HepG2 (cell line): ENCODE results near the gene LIMS2. TPM values are rescaled to one million over a fixed set of nuclear protein-coding genes. Genes with fewer than 3 reads are reported as not detected.

Experiments
- ARID3A ChIP-seq: IDR thresholded peaks from 2 replicates; pipeline ENCODE4 v1.6.1; 2012; ENCODE audit warnings: low read depth, low read length, improper control_type of control experiment
- BRD4 ChIP-seq: sonication (generic); formaldehyde crosslinking; IDR thresholded peaks from 2 replicates; pipeline ENCODE4 v1.4.0; 2020; ENCODE audit warnings: missing genetic modification reagents
- CBX1 ChIP-seq: IDR thresholded peaks from one replicate; pipeline ENCODE4 v1.6.1; 2016; ENCODE audit warnings: antibody characterized with exemption, low read depth
- FOXC1 ChIP-seq: sonication (generic); formaldehyde crosslinking; IDR thresholded peaks from 2 replicates; pipeline ENCODE4 v1.8.0; 2022; ENCODE audit warnings: mild to moderate bottlenecking, missing genetic modification reagents, borderline replicate concordance
- GPBP1L1 ChIP-seq: sonication (generic); formaldehyde crosslinking; IDR thresholded peaks from 2 replicates; pipeline ENCODE4 v1.5.0; 2020; ENCODE audit warnings: mild to moderate bottlenecking, missing genetic modification reagents
- HCFC1 ChIP-seq: fragments of 150-350 bp; IDR thresholded peaks from 2 replicates; pipeline ENCODE4 v1.6.1; 2014; ENCODE audit warnings: low read depth, low read length
- IRF9 ChIP-seq: sonication (generic); formaldehyde crosslinking; IDR thresholded peaks from 2 replicates; pipeline ENCODE4 v1.8.0; 2022; ENCODE audit warnings: missing genetic modification reagents, mild to moderate bottlenecking, borderline replicate concordance
- MAZ ChIP-seq, 2 experiments: sonication (generic) in 1 of 2; formaldehyde crosslinking in 1 of 2; IDR thresholded peaks; 2 replicates each; pipeline versions ENCODE4 v1.5.0 to v1.6.1; 2012 to 2020; ENCODE audit warnings: low read depth in 2 of 2, mild to moderate bottlenecking in 2 of 2, borderline replicate concordance in 1 of 2, improper control_type of control experiment in 1 of 2, low read length in 1 of 2, missing genetic modification reagents in 1 of 2, moderate library complexity in 1 of 2
- MED8 ChIP-seq: sonication (generic); formaldehyde crosslinking; IDR thresholded peaks from 2 replicates; pipeline ENCODE4 v1.8.1; 2023; ENCODE audit warnings: mild to moderate bottlenecking, missing genetic modification reagents; ENCODE audit not compliant: insufficient replicate concordance
- MEF2D ChIP-seq: sonication (generic); formaldehyde crosslinking; IDR thresholded peaks from 2 replicates; pipeline ENCODE4 v1.5.1; 2020; ENCODE audit warnings: mild to moderate bottlenecking, missing genetic modification reagents
- MLX ChIP-seq: IDR thresholded peaks from 2 replicates; pipeline ENCODE4 v1.6.1; 2016
- NFRKB ChIP-seq: fragments of 450-650 bp; IDR thresholded peaks from 2 replicates; pipeline ENCODE4 v1.6.1; 2017
- PHB2 ChIP-seq: fragments of 450-650 bp; IDR thresholded peaks from 2 replicates; pipeline ENCODE4 v1.6.1; 2018; ENCODE audit not compliant: partially characterized antibody
- PHF20 ChIP-seq: sonication (generic); formaldehyde crosslinking; IDR thresholded peaks from 2 replicates; pipeline ENCODE4 v1.5.0; 2020; ENCODE audit warnings: mild to moderate bottlenecking, missing genetic modification reagents
- THAP11 ChIP-seq: IDR thresholded peaks from 2 replicates; pipeline ENCODE4 v1.6.1; 2016; ENCODE audit warnings: missing biosample characterization, missing genetic modification reagents
- TRAFD1 ChIP-seq: sonication (generic); formaldehyde crosslinking; IDR thresholded peaks from 2 replicates; pipeline ENCODE4 v1.5.1; 2020; ENCODE audit warnings: missing genetic modification reagents, mild to moderate bottlenecking, borderline replicate concordance
- ZNF235 ChIP-seq: sonication (generic); formaldehyde crosslinking; IDR thresholded peaks from 2 replicates; pipeline ENCODE4 v1.8.1; 2023; ENCODE audit warnings: mild to moderate bottlenecking, missing genetic modification reagents, borderline replicate concordance
- ZNF282 ChIP-seq: fragments of 450-650 bp; IDR thresholded peaks from 2 replicates; pipeline ENCODE4 v1.6.1; 2018; ENCODE audit not compliant: partially characterized antibody
- ZNF441 ChIP-seq: sonication (generic); formaldehyde crosslinking; IDR thresholded peaks from 2 replicates; pipeline ENCODE4 v1.7.0; 2021; ENCODE audit warnings: missing genetic modification reagents, borderline replicate concordance
- ZNF513 ChIP-seq: sonication (generic); formaldehyde crosslinking; conservative IDR thresholded peaks from 2 replicates; pipeline ENCODE4 v1.5.0; 2020; ENCODE audit warnings: missing genetic modification reagents
- ZNF83 ChIP-seq: sonication (generic); formaldehyde crosslinking; IDR thresholded peaks from 2 replicates; pipeline ENCODE4 v1.4.0; 2020; ENCODE audit warnings: missing genetic modification reagents, mild to moderate bottlenecking, borderline replicate concordance
- ZNF879 ChIP-seq: sonication (generic); formaldehyde crosslinking; IDR thresholded peaks from 2 replicates; pipeline ENCODE4 v1.8.1; 2023; ENCODE audit warnings: missing genetic modification reagents
- polyA plus RNA-seq, 8 experiments: library from polyadenylated mRNA; depleted of rRNA in 3 of 8; stranded (reverse) in 7 of 8; unstranded in 1 of 8; fragments of >200 nt; fragmentation: Illumina TruSeq in 4 of 8; extraction: Trizol in 4 of 8; gene quantifications; 2 replicates each; pipeline versions ENCODE4 v1.2.1 to v1.2.3, GENCODE V29; 2011 to 2016; ENCODE audit warnings: low read depth in 4 of 8, missing spikeins in 1 of 8, mixed read lengths in 1 of 8; ENCODE audit not compliant: insufficient read depth in 1 of 8
- total RNA-seq, 5 experiments: library from RNA; depleted of rRNA; stranded (reverse); fragments of >200 nt; fragmentation: Illumina TruSeq; extraction: Trizol; gene quantifications; 2 replicates each; pipeline ENCODE4 v1.2.3, GENCODE V29; 2016; ENCODE audit warnings: low read depth in 1 of 5

The LIMS2 gene
- total and polyA plus RNA-seq, 2 of the 13 experiments (the other 11 are each of a cell fraction or from before 2014, with no cell fraction given) = 1.0 to 1.9 TPM

GRCh38 chr2:127701193-127701650, 25.9 kb upstream of the LIMS2 start, which contains the start of gene SFT2D3 (continued):
- peak; percentile 36 for TF ChIP-seq CBX1
- peak; percentile 82; the same call in 1 of the 2 replicates for TF ChIP-seq ZNF879 (CRISPR knock-in tag)
- TF ChIP-seq BRD4 = peak; percentile 53; the same call in 1 of the 2 replicates
- peak; percentile 63; the same call in 1 of the 2 replicates for TF ChIP-seq NFRKB
- peak; percentile 87 for TF ChIP-seq THAP11
- TF ChIP-seq ARID3A = no peak
- TF ChIP-seq ZNF235 (CRISPR knock-in tag) = no peak
- no peak for TF ChIP-seq PHB2
- peak; percentile 72 for TF ChIP-seq MED8 (CRISPR knock-in tag)
- TF ChIP-seq ZNF83 (CRISPR knock-in tag) = no peak; the same call in 1 of the 2 replicates
- TF ChIP-seq ZNF441 (CRISPR knock-in tag) = peak; percentile 98
- TF ChIP-seq GPBP1L1 = no peak
- no peak for TF ChIP-seq TRAFD1 (CRISPR knock-in tag)
- no peak for TF ChIP-seq ZNF282
- TF ChIP-seq MLX (CRISPR knock-in tag) = peak; percentile 36; the same call in 1 of the 2 replicates
- TF ChIP-seq MEF2D (CRISPR knock-in tag) = peak; percentile 63
- no peak for TF ChIP-seq ZNF513 (CRISPR knock-in tag)
- TF ChIP-seq PHF20 (CRISPR knock-in tag) = peak; percentile 88
- TF ChIP-seq MAZ (IDR thresholded peaks at IDR 0.05; ENCODE audit: borderline replicate concordance, low read depth, low read length) = peak; percentile 52; the same call in 1 of the 2 replicates
- TF ChIP-seq MAZ (CRISPR knock-in tag; IDR thresholded peaks at IDR 0.05; ENCODE audit: low read depth) = no peak
- TF ChIP-seq IRF9 (CRISPR knock-in tag) = peak; percentile 27; the same call in 1 of the 2 replicates
- peak; percentile 45 for TF ChIP-seq HCFC1
- no peak; the same call in 1 of the 2 replicates for TF ChIP-seq FOXC1 (CRISPR knock-in tag)
